ELF-1 (cell line): ENCODE data around the gene MRPL20.
"Not testable (repeated sequence)": the region's sequence is repeated elsewhere in the genome, so short reads cannot be mapped to it uniquely, and the experiment has no call there.

Source experiments
- DNase-seq: peaks from one replicate; pipeline ENCODE4 v3.0.0-alpha.2; 2016; ENCODE audit warnings: low read depth, low spot score

The MRPL20 gene

GRCh38 chr1:1387098-1388077, 19.7 kb downstream of the MRPL20 start:
- no peak for DNase-seq

- no peak for DNase-seq
These were observed 21.2 kb downstream of the MRPL20 start for GRCh38 chr1:1385931-1386330.

GRCh38 chr1:1385339-1385738, 21.8 kb downstream of the MRPL20 start:
- DNase-seq, result not testable (repeated sequence)

GRCh38 chr1:1381294-1381693, 25.8 kb downstream of the MRPL20 start:
- DNase-seq, result no peak

- no peak for DNase-seq
These were observed 26.2 kb downstream of the MRPL20 start for GRCh38 chr1:1380860-1381259.

GRCh38 chr1:1377540-1378205, 29.4 kb downstream of the MRPL20 start:
- no peak for DNase-seq

GRCh38 chr1:1376551-1377226, 30.4 kb downstream of the MRPL20 start:
- DNase-seq, result no peak

GRCh38 chr1:1374929-1375662, 32.0 kb downstream of the MRPL20 start, which contains the start of gene AURKAIP1:
TSS of gene AURKAIP1 (minus strand) at chr1:1375207. CDS start at chr1:1374756, 451 bp downstream.
- DNase-seq, result peak; percentile 100

GRCh38 chr1:1374589-1374928, 32.5 kb downstream of the MRPL20 start:
- DNase-seq, result no peak

- DNase-seq, result peak; percentile 27
These were observed 33.1 kb downstream of the MRPL20 start for GRCh38 chr1:1373815-1374588.

GRCh38 chr1:1373051-1373814, 33.9 kb downstream of the MRPL20 start:
- DNase-seq, result no peak

- DNase-seq, result peak; percentile 88
These were observed 35.1 kb downstream of the MRPL20 start for GRCh38 chr1:1371746-1372711.

GRCh38 chr1:1371364-1371745, 35.7 kb downstream of the MRPL20 start:
- no peak for DNase-seq

GRCh38 chr1:1370771-1371300, 36.3 kb downstream of the MRPL20 start:
- no peak for DNase-seq

- not testable (repeated sequence) for DNase-seq
These were observed 37.0 kb downstream of the MRPL20 start for GRCh38 chr1:1370094-1370493.

GRCh38 chr1:1367315-1367714, 39.8 kb downstream of the MRPL20 start:
- DNase-seq, result no peak

GRCh38 chr1:1366699-1367066, 40.4 kb downstream of the MRPL20 start:
- no peak for DNase-seq

- no peak for DNase-seq
These were observed 41.0 kb downstream of the MRPL20 start for GRCh38 chr1:1365875-1366698.
